AG20443 (cell line): ENCODE measurements around the gene ACVR1B.
A peak's percentile ranks its signal among the peaks of the same experiment; 100 is the strongest.

Experiments
- DNase-seq: peaks from one replicate; pipeline ENCODE4 v3.0.0; 2012; ENCODE audit warnings: low spot score, mixed read lengths

ACVR1B gene

GRCh38 chr12:52004042-52004648 lies 52.6 kb downstream of the ACVR1B start:
- peak; percentile 78 for DNase-seq

GRCh38 chr12:52005218-52005902 lies 53.9 kb downstream of the ACVR1B start:
- DNase-seq: no peak

GRCh38 chr12:52005903-52006703 lies 54.6 kb downstream of the ACVR1B start:
- no peak for DNase-seq

DNA sequence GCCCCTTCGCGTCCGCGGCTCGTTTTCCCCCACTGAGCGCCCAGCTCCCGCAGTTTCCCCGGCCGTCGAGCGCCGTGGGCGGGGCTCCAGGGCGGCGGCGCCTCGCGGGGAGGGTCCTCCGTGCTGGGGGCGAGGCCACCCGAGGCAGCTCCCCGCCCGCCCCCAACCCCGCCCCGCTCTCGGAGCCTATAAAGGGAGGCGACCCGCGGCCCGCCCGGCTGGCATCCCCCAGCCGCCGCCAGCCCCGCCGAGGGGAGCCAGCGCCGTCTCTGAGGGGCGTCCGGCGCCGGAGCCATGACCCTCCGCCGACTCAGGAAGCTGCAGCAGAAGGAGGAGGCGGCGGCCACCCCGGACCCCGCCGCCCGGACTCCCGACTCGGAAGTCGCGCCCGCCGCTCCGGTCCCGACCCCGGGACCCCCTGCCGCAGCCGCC lies 55.2 kb downstream of the ACVR1B start, which contains the start of gene TAMALIN:
TSS of gene TAMALIN (plus strand) at position 221 of the 432 bp plus-strand sequence. CDS start at position 295, 74 bp downstream.
- peak; percentile 94 for DNase-seq

DNA sequence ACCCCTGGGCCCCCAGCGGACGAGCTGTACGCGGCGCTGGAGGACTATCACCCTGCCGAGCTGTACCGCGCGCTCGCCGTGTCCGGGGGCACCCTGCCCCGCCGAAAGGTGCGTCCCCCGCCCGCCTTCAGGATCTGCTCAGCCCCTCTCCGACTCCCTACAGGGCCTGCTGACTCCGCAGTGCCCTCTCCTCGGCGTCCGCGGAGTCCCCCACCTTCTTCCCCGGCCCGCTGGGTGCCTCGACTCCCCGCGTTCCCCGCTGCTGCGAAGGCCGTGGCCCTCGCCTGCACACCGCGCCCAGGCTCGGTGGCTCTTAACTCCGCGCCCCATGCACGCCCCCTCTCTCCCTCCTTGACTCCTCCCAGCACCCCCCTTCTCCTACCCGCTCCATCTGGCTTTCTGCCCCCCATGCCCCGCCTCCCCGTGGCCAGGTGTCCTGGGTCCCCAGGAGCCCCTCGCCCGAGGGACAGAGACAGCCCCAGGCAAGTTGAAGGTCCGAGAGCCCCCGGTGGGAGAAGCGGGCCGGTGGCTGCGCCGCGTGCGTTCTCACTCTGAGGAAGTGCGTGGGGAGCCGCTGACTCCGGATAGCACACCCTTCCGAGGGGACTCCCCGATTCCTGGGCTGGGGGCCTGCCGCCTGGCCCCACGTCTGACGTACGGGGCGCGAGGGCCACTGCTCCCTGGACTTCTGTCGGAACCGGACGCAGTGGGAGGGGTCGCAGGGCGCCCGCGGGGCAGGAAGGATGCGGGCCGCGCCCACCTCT lies 55.8 kb downstream of the ACVR1B start:
- peak; percentile 39 for DNase-seq

GRCh38 chr12:52007982-52008510 lies 56.5 kb downstream of the ACVR1B start:
- DNase-seq: no peak

DNA sequence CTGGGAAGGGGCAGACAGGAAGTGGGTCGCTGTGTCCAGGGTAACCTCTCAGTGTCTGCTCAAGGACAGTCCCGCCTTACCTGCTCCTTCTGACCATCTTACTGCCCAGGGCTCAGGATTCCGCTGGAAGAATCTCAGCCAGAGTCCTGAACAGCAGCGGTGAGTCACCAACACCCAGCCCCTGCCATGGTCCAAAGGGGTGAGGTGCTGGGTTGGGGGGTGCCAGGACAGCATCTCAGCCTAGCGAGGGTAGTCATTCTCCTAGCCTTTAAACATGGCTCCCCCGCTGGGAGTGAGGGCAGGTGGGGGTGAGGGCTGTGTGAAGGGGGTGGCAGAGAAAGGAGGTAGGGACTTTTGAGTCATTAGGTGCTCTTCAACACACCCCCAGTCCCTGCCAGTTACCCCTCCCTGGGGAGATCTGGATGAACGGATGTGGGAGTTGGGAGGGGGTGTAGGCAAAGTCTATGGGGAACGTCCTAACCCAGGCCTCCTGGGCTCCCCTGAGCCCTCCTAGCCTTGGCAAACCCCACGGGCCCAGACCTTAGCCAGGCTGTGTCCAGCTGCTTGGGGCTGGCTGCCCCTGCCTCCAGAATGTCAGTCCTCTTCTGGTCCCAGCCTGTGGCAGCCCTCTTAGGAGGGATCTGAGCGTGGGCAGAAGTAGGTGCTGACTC lies 57.7 kb downstream of the ACVR1B start:
- no peak for DNase-seq

DNA sequence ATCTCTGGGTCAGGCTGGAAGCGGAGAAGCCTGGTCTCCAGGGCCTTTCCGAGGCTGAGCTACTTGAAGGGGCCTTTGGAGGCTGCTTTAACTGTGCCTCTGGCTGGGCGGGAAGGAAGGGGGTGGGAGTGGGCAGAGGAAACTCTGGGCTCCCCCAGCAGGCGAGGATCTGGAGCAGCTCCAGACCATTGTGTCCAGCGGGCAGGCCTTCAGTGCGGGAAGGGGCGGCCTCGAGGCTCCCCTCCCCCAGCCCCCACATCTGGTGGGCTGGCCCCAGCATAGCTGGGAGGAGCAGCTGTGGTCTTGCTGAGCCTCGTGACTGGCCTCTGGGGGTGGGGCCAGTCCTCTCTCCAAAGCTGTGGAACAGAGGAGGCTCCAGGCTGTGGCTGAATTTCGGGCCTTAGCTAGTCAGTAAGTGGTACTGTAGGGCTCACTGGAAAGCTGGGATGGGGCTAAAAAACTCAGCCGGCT lies 58.7 kb downstream of the ACVR1B start:
- peak; percentile 89 for DNase-seq

GRCh38 chr12:52010692-52011601 lies 59.4 kb downstream of the ACVR1B start:
- DNase-seq: no peak

DNA sequence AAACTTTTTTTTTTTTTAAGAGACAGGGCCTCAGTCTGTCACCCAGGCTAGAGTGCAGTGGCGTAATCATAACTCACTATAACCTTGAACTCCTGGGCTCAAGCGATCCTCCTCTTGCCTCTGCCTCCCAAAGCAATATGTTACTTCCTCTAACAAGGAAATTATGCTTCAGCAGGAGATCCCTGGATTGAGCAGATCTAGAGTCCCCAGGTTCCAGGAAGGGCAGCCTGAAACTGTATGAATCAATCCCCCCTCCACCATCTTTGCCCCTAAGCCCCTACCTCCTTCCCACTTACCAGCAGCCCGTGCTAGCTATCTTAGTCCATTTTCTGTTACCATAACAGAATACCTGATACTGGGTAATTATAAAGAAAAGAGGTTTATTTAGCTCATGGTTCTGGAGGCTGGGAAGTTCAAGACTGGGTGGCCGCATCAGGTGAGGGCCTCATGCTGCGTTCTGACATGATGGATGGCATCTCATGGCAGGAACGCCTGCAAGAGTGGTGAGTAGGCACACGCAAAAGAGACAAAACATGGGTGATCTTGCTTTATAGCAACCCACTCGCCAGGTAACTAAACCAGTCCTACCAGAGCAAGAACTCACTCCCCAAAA lies 60.2 kb downstream of the ACVR1B start:
- no peak for DNase-seq

- DNase-seq: no peak
Measured at GRCh38 chr12:52013626-52014310, 62.3 kb downstream of the ACVR1B start.

DNA sequence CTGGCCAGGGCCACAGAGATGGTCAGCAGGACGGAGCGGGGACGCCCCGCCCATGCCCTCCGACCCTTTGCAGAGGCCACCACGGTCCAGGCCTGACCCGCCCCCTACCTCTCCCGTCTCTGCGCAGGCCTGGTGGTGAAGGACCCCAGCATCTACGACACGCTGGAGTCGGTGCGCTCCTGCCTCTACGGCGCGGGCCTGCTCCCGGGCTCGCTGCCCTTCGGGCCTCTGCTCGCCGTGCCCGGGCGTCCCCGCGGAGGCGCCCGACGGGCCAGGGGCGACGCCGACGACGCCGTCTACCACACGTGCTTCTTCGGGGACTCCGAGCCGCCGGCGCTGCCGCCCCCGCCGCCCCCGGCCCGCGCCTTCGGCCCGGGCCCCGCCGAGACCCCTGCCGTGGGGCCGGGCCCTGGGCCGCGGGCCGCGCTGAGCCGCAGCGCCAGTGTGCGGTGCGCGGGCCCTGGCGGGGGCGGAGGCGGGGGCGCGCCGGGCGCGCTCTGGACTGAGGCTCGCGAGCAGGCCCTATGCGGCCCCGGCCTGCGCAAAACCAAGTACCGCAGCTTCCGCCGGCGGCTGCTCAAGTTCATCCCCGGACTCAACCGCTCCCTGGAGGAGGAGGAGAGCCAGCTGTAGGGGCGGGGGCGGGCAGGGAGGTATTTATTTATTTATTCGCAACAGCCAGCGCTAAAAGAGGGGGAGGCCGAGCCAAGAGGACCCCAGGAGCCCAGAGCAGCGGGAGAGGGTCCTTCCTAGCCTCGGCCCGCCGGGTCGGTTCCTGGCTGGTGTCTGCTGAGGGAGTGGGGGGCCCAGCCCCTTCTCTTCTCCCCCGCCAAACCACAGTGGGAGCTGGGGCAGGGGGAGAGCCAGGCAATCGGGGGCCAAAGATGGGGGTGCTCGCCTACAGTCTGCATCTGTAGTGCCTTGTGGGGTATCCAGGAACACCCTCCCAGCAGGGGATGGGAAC lies 63.4 kb downstream of the ACVR1B start:
- DNase-seq: no peak

DNA sequence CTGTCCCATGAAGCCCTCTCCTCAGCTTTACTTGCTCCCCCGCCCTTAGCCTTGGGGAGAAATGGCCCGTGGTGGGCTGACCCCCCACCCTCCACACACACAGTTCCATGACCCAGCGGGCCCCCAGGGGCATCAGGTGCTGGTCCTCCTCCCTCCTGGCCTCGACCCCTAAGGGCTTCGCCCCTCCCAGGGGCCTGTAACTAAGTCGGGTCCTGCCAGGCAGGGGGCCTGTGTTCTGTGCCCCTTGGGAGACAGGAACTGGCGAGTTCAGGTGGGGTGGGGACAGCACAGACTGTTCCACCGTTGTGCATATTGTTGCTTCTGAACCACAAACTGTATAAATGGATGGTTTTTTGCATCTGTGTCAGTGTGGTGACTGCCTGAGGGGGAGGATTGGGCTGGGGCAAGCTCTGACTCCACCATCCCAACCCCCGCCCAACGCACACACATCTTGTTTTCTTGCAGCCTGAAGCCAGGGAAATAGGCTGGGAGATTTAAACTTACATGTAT lies 64.1 kb downstream of the ACVR1B start:
- DNase-seq: no peak

DNA sequence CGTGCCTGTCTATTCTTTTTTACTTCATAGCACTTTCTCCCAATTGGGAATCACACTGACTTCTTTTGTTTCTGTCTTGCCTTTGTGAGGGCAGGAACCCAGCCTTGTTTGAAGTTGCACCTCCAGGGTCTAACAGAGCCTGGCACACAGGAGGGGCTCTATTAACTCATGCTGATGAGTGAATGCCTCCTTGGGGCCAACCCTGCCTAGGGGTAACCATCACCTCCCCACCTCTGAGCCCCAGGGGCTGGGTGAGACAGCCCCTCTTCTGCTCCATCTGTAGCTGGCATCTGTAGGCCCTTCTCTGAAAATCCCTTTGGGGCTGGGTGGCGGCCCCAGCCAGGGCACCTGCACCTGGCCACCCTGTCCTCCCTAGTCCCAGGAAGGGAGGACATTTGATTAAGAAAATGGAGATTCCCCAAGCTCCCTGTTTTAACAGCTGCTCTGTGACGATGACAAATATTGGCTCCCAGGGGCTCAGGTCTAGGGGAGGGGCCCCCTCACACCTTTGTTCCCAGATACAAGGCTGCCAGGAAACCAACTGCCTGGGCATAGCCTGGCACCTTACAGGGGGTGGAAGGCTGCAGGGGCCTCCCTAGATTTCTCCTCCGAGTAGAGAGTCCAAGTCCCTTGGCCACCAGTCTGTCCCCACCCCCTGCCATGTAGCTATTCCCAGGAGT lies 67.1 kb downstream of the ACVR1B start:
- DNase-seq: no peak

DNA sequence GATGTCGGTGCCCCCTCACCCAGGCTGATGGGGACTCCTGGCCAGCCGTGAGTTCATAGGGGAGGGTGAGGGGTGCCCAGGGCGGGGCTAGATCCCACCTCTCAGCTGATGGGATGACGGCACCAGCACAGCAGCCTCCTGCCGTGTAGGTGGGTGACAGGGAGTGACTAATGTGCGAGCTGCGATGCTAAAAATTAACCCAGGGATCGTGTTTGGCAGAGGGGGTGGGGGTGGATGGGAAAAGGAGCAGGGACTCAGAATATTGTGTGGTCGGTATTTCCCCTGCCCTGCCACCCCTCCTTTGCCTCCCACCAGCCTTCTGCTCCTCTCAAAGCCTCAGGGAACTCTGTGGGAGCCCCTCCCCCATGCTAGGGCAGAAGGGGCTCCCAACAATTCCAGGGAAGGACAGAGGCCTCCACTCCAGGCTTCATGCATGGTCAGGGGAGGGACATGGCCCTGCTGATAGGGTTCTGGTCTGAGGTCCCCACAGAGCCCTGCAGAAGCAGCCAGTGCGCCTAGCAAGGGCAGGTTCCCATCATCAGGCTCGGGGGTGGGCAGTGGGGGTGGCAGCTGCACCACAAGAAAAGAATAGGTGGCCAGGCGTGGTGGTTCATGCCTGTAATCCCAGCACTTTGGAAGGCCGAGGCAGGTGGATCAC lies 67.7 kb downstream of the ACVR1B start:
- DNase-seq: no peak

GRCh38 chr12:52020539-52021336 lies 69.2 kb downstream of the ACVR1B start:
- DNase-seq: peak; percentile 70
